ENCODE measurements around the gene PCDHGA6. TPM values are rescaled to one million over a fixed set of nuclear protein-coding genes. Genes with fewer than 3 reads are reported as not detected.
"Not testable (repeated sequence)": the region's sequence is repeated elsewhere in the genome, so short reads cannot be mapped to it uniquely, and the experiment has no call there.

PCDHGA6 gene
- total RNA-seq, 1 experiment from 2014 or later = 0.07 TPM

DNA sequence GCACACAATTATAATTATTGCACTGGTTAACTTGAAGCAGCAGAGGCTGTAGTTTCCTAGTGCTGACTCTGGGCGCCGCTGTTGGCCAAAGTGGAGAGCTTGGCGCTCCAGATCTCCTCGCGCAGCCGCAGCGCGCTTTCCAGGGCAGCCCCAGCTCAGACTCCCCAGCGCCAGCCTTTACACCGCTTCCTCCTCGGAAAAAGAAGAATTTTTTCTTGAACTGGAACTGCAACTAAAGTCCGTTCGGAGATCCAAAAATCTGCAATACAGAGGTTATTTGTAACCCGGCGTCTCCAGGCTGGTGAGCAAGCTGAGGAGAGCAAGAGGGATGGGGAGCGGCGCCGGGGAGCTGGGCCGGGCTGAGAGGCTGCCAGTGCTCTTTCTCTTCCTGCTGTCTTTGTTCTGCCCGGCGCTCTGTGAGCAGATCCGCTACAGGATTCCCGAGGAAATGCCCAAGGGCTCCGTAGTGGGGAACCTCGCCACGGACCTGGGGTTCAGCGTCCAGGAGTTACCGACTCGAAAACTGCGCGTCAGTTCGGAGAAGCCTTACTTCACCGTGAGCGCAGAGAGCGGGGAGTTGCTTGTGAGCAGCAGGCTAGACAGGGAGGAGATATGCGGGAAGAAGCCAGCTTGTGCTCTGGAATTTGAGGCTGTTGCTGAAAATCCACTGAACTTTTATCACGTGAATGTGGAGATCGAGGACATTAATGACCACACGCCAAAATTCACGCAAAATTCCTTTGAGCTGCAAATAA is 14.0 kb downstream of the PCDHGA6 start, which contains the start of gene PCDHGB4:
Gene PCDHGB4, plus strand, starts transcription at position 142 of the 755 bp plus-strand sequence. Its CDS starts 187 bp downstream, at position 329.
- H3K9ac ChIP-seq (ENCODE audit: low read length); CTCF ChIA-PET; H4K20me1 ChIP-seq (ENCODE audit: insufficient read depth); H3K36me3 ChIP-seq (ENCODE audit: control insufficient read depth in 1 of 2, insufficient read depth in 2 of 2, low read length in 2 of 2); BruUV-seq (replicated peaks); H3K79me2 ChIP-seq (ENCODE audit: insufficient read depth, low read length); H2AFZ ChIP-seq (ENCODE audit: low read depth, low read length, poor library complexity, severe bottlenecking); H3K9me2 ChIP-seq (ENCODE audit: insufficient read depth); H3K4me1 ChIP-seq (ENCODE audit: control insufficient read depth in 1 of 2, insufficient read depth in 2 of 2, low read length in 2 of 2); H3K4me2 ChIP-seq (ENCODE audit: low read length); H3K27me3 ChIP-seq (ENCODE audit: insufficient read depth, low read length); H3K9me3 ChIP-seq (ENCODE audit: control insufficient read depth in 1 of 2, insufficient read depth in 1 of 2, low read depth in 1 of 2, low read length in 2 of 2); intact Hi-C loops (cut with micrococcal nuclease); ATAC-seq; DNase-seq (ENCODE audit: low read depth, low spot score); H3K27ac ChIP-seq (ENCODE audit: low read depth, low read length); H3K4me3 ChIP-seq (replicated peaks in 1 of 2; ENCODE audit: low read depth in 1 of 2, low read length in 2 of 2); POLR2A ChIA-PET; RAD21 ChIA-PET (ENCODE audit: low non-redundant PET in 1 of 2, low total read pairs in 2 of 2, uncharacterized antibody in 2 of 2, unreplicated experiment in 2 of 2): not testable (repeated sequence)
- 0 out of 2 replicates have a peak, but pooled peaks have one; percentile 6 for TF ChIP-seq RAD21 (IDR thresholded peaks at IDR 0.05; ENCODE audit: low read depth)

DNA sequence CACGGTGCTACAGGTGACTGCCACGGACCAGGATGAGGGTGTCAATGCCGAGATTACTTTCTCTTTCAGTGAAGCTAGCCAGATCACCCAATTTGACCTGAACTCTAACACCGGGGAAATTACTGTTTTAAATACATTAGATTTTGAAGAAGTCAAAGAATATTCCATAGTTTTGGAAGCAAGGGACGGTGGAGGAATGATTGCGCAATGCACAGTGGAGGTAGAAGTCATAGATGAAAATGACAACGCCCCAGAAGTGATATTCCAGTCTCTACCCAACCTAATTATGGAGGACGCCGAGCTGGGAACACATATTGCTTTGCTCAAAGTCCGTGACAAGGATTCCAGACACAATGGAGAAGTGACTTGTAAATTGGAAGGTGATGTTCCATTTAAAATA is 15.0 kb downstream of the PCDHGA6 start:
- H3K9me2 ChIP-seq (ENCODE audit: insufficient read depth) = no peaks in the 10 kb centered on the region
- intact Hi-C loops (cut with micrococcal nuclease) = no loop called here
- RAD21 ChIA-PET (ENCODE audit: low non-redundant PET in 1 of 2, low total read pairs in 2 of 2, uncharacterized antibody in 2 of 2, unreplicated experiment in 2 of 2) = no interaction called here
- DNase-seq (ENCODE audit: low read depth, low spot score) = no peak
- ATAC-seq = no peak
- H3K4me1 ChIP-seq (ENCODE audit: control insufficient read depth in 1 of 2, insufficient read depth in 2 of 2, low read length in 2 of 2) = no peaks in the 10 kb centered on the region
- H3K79me2 ChIP-seq (ENCODE audit: insufficient read depth, low read length) = no peaks in the 10 kb centered on the region
- no peaks in the 10 kb centered on the region for H4K20me1 ChIP-seq (ENCODE audit: insufficient read depth)
- POLR2A ChIA-PET = no interaction called here
- H3K4me3 ChIP-seq (replicated peaks in 1 of 2; ENCODE audit: low read depth in 1 of 2, low read length in 2 of 2) = no peak overlapping the region
- TF ChIP-seq CEBPB (IDR thresholded peaks at IDR 0.05; ENCODE audit: low read depth) (0 out of 2 replicates have a peak, but pooled peaks have one; percentile 27), CBX3 (IDR thresholded peaks at IDR 0.05; ENCODE audit: low read depth) (no peak)
- H3K9ac ChIP-seq (ENCODE audit: low read length) = no peak overlapping the region
- H2AFZ ChIP-seq (ENCODE audit: low read depth, low read length, poor library complexity, severe bottlenecking) = no peak overlapping the region
- no peak overlapping the region for H3K4me2 ChIP-seq (ENCODE audit: low read length)
- H3K27ac ChIP-seq (ENCODE audit: low read depth, low read length) = no peak overlapping the region
- H3K9me3 ChIP-seq (ENCODE audit: control insufficient read depth in 1 of 2, insufficient read depth in 1 of 2, low read depth in 1 of 2, low read length in 2 of 2) = no peaks in the 10 kb centered on the region; a peak in 1 of 4 replicates
- CTCF ChIA-PET = no interaction called here
- no TSS peak for BruUV-seq (replicated peaks)
- no peaks in the 10 kb centered on the region for H3K27me3 ChIP-seq (ENCODE audit: insufficient read depth, low read length)
- no peaks in the 10 kb centered on the region for H3K36me3 ChIP-seq (ENCODE audit: control insufficient read depth in 1 of 2, insufficient read depth in 2 of 2, low read length in 2 of 2)
